ENCODE measurements around the gene SLC10A1.

SLC10A1 gene

DNA sequence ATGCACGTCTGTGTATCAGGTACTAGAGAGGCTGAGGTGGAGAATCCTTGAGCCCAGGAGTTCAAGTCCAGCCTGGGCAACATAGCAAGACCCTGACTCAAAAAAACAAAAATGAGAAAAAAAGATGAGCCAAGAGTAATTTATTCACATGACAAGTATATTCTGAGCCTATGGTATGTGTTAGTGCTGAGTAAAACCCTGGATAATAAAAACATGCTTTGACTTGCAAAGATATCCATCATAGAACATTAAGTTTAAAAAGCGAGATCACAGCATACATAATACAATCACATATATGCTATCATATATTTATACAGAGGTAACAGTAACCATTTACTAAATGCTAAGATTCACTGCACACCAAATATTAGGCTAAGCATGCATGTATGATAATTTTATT is 23.9 kb upstream of the SLC10A1 start:
- no peak overlapping the region for H2BK120ac ChIP-seq (ENCODE audit: low read depth, low read length)
- no peak overlapping the region for H2AFZ ChIP-seq (ENCODE audit: low read length)
- DNase-seq (ENCODE audit: low spot score) = no peak
- no peak overlapping the region for H4K91ac ChIP-seq (ENCODE audit: low read depth, low read length, poor library complexity)
- no peak overlapping the region for H3K14ac ChIP-seq (ENCODE audit: low read length)
- no peak overlapping the region for H3K9ac ChIP-seq (ENCODE audit: low read depth, low read length, poor library complexity)
- H3K9me3 ChIP-seq (replicated peaks in 1 of 2; ENCODE audit: control insufficient read depth in 2 of 2, insufficient read depth in 1 of 2, low read depth in 1 of 2, low read length in 2 of 2) = peaks cover 2 to 3% of the 10 kb centered on the region in 2 donors
- no peak overlapping the region for H2BK15ac ChIP-seq (ENCODE audit: low read length)
- H3K4ac ChIP-seq (ENCODE audit: low read length) = no peak overlapping the region
- no peak overlapping the region for H3K4me2 ChIP-seq (ENCODE audit: insufficient read depth, low read length, poor library complexity, severe bottlenecking)
- H2BK12ac ChIP-seq (ENCODE audit: low read length) = no peak overlapping the region
- H3K27me3 ChIP-seq (ENCODE audit: control insufficient read depth in 3 of 3, insufficient read depth in 3 of 3, low read depth in 1 of 3, low read length in 3 of 3) = peaks cover 0 to 6% (median 0%) of the 10 kb centered on the region in 3 experiments
- no peaks in the 10 kb centered on the region for H3K36me3 ChIP-seq (replicated peaks in 1 of 2; ENCODE audit: control insufficient read depth in 2 of 2, insufficient read depth in 2 of 2, low read length in 2 of 2)
- no peak overlapping the region for H3K27ac ChIP-seq (replicated peaks; ENCODE audit: low read length)
- H4K8ac ChIP-seq (ENCODE audit: low read depth, low read length) = no peak overlapping the region
- H2AK5ac ChIP-seq (ENCODE audit: low read depth, low read length) = no peak overlapping the region
- H3K4me1 ChIP-seq (ENCODE audit: control insufficient read depth in 2 of 2, insufficient read depth in 1 of 2, low read depth in 1 of 2, low read length in 2 of 2) = peaks cover 2 to 5% of the 10 kb centered on the region in 2 donors
- no peaks in the 10 kb centered on the region for H3K79me1 ChIP-seq (ENCODE audit: low read depth, low read length)
- no CpG with 5 or more reads among the region's 2 CpGs for WGBS, 2 donors (ENCODE audit: extremely low coverage in 2 of 2, insufficient read length in 2 of 2, insufficient replicate concordance in 1 of 2)
- no peak overlapping the region for H3K23ac ChIP-seq (ENCODE audit: low read depth, low read length, poor library complexity)
- no peak overlapping the region for H3K4me3 ChIP-seq (ENCODE audit: low read length in 2 of 2)
- H3K18ac ChIP-seq (ENCODE audit: low read length) = no peak overlapping the region
- no peak overlapping the region for H2BK5ac ChIP-seq (ENCODE audit: low read length)

DNA sequence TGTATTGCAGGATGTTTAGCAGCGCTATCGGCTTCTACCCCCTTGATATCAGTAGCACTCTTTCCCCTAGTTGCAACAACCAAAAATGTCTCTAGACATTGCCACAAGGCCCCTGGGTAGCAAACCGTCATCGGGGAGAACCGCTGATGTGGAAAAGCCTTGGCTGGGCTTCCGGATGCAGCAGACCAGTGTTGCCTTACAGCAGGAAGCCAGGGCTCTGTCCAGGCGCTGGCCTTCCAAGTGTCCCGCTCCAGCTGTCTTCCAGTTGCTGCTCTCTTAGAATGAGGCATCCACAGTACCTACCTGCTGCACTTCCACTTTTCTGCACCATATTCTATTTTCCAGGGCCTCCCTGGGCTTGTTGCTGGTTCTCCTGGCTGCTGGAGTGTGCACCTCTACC is 22.6 kb upstream of the SLC10A1 start:
- Histone ChIP-seq H2AK5ac (ENCODE audit: low read depth, low read length) (no peak overlapping the region), H2BK15ac (ENCODE audit: low read length) (peak overlapping the region; percentile 13), H3K4me3 (ENCODE audit: low read length in 2 of 2) (no peak overlapping the region), H4K91ac (ENCODE audit: low read depth, low read length, poor library complexity) (no peak overlapping the region), H3K18ac (ENCODE audit: low read length) (peak overlapping the region; percentile 15), H3K27ac (replicated peaks; ENCODE audit: low read length) (no peak overlapping the region), H3K4me1 (ENCODE audit: control insufficient read depth in 2 of 2, insufficient read depth in 1 of 2, low read depth in 1 of 2, low read length in 2 of 2) (peaks cover 2 to 5% of the 10 kb centered on the region in 2 donors), H2BK120ac (ENCODE audit: low read depth, low read length) (peak overlapping the region; percentile 8), H2BK12ac (ENCODE audit: low read length) (peak overlapping the region; percentile 59), H3K23ac (ENCODE audit: low read depth, low read length, poor library complexity) (no peak overlapping the region), H3K9ac (ENCODE audit: low read depth, low read length, poor library complexity) (no peak overlapping the region), H3K4ac (ENCODE audit: low read length) (no peak overlapping the region), H2AFZ (ENCODE audit: low read length) (peak overlapping the region; percentile 46), H4K8ac (ENCODE audit: low read depth, low read length) (no peak overlapping the region), H3K27me3 (ENCODE audit: control insufficient read depth in 3 of 3, insufficient read depth in 3 of 3, low read depth in 1 of 3, low read length in 3 of 3) (peaks cover 0 to 6% (median 0%) of the 10 kb centered on the region in 3 experiments), H3K36me3 (replicated peaks in 1 of 2; ENCODE audit: control insufficient read depth in 2 of 2, insufficient read depth in 2 of 2, low read length in 2 of 2) (no peaks in the 10 kb centered on the region), H2BK5ac (ENCODE audit: low read length) (no peak overlapping the region), H3K9me3 (replicated peaks in 1 of 2; ENCODE audit: control insufficient read depth in 2 of 2, insufficient read depth in 1 of 2, low read depth in 1 of 2, low read length in 2 of 2) (peaks cover 0 to 2% of the 10 kb centered on the region in 2 donors), H3K14ac (ENCODE audit: low read length) (peak overlapping the region; percentile 9), H3K79me1 (ENCODE audit: low read depth, low read length) (no peaks in the 10 kb centered on the region), H3K4me2 (ENCODE audit: insufficient read depth, low read length, poor library complexity, severe bottlenecking) (no peak overlapping the region)
- DNase-seq (ENCODE audit: low spot score) = no peak
- WGBS, 2 donors (ENCODE audit: extremely low coverage in 2 of 2, insufficient read length in 2 of 2, insufficient replicate concordance in 1 of 2) = no CpG with 5 or more reads among the region's 8 CpGs

GRCh38 chr14:69818758-69819191 is 21.7 kb upstream of the SLC10A1 start:
- Histone ChIP-seq H3K9me3 (replicated peaks in 1 of 2; ENCODE audit: control insufficient read depth in 2 of 2, insufficient read depth in 1 of 2, low read depth in 1 of 2, low read length in 2 of 2) (peaks cover 0 to 2% of the 10 kb centered on the region in 2 donors), H3K4me3 (ENCODE audit: low read length in 2 of 2) (no peak overlapping the region), H4K91ac (ENCODE audit: low read depth, low read length, poor library complexity) (no peak overlapping the region), H3K14ac (ENCODE audit: low read length) (no peak overlapping the region), H3K4ac (ENCODE audit: low read length) (no peak overlapping the region), H2AK5ac (ENCODE audit: low read depth, low read length) (no peak overlapping the region), H2BK12ac (ENCODE audit: low read length) (no peak overlapping the region), H3K9ac (ENCODE audit: low read depth, low read length, poor library complexity) (no peak overlapping the region), H4K8ac (ENCODE audit: low read depth, low read length) (no peak overlapping the region), H3K36me3 (replicated peaks in 1 of 2; ENCODE audit: control insufficient read depth in 2 of 2, insufficient read depth in 2 of 2, low read length in 2 of 2) (no peaks in the 10 kb centered on the region), H2BK15ac (ENCODE audit: low read length) (no peak overlapping the region), H3K4me1 (ENCODE audit: control insufficient read depth in 2 of 2, insufficient read depth in 1 of 2, low read depth in 1 of 2, low read length in 2 of 2) (peaks cover 2 to 5% of the 10 kb centered on the region in 2 donors), H2BK120ac (ENCODE audit: low read depth, low read length) (no peak overlapping the region), H2BK5ac (ENCODE audit: low read length) (no peak overlapping the region), H2AFZ (ENCODE audit: low read length) (peak overlapping the region; percentile 66), H3K27me3 (ENCODE audit: control insufficient read depth in 3 of 3, insufficient read depth in 3 of 3, low read depth in 1 of 3, low read length in 3 of 3) (peaks cover 0 to 11% (median 0%) of the 10 kb centered on the region in 3 experiments), H3K4me2 (ENCODE audit: insufficient read depth, low read length, poor library complexity, severe bottlenecking) (no peak overlapping the region), H3K23ac (ENCODE audit: low read depth, low read length, poor library complexity) (no peak overlapping the region), H3K18ac (ENCODE audit: low read length) (no peak overlapping the region), H3K27ac (replicated peaks; ENCODE audit: low read length) (no peak overlapping the region), H3K79me1 (ENCODE audit: low read depth, low read length) (no peaks in the 10 kb centered on the region)
- no CpG with 5 or more reads among the region's 11 CpGs for WGBS, 2 donors (ENCODE audit: extremely low coverage in 2 of 2, insufficient read length in 2 of 2, insufficient replicate concordance in 1 of 2)
- DNase-seq (ENCODE audit: low spot score) = peak; percentile 87

DNA sequence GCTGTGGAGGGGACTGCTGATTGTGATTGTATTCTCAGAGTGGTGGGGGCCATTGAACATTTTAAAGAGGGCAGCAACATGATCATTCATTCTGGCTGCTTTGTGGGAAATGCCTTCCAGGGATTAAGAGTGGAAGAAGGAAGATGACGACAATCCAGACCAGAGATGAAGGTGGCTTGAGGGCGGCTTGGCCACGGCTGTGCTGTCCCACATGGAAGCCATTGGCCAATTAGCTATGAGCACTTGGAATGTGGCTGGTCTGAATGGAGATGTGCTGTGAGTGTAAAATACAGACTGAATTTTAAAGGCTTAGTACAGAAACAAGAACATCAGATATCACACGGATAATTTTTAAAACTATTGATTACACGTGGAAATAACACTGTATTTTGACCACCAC is 19.2 kb upstream of the SLC10A1 start:
- no CpG with 5 or more reads among the region's 5 CpGs for WGBS, 2 donors (ENCODE audit: extremely low coverage in 2 of 2, insufficient read length in 2 of 2, insufficient replicate concordance in 1 of 2)

More for the DNA sequence above, 19.2 kb upstream of the SLC10A1 start:
- Histone ChIP-seq H3K4me1 (ENCODE audit: control insufficient read depth in 2 of 2, insufficient read depth in 1 of 2, low read depth in 1 of 2, low read length in 2 of 2) (peaks cover 3 to 5% of the 10 kb centered on the region in 2 donors), H3K14ac (ENCODE audit: low read length) (no peak overlapping the region), H2BK120ac (ENCODE audit: low read depth, low read length) (no peak overlapping the region), H3K23ac (ENCODE audit: low read depth, low read length, poor library complexity) (no peak overlapping the region), H3K4ac (ENCODE audit: low read length) (no peak overlapping the region), H2BK12ac (ENCODE audit: low read length) (no peak overlapping the region), H2AK5ac (ENCODE audit: low read depth, low read length) (no peak overlapping the region), H2BK5ac (ENCODE audit: low read length) (no peak overlapping the region), H3K4me2 (ENCODE audit: insufficient read depth, low read length, poor library complexity, severe bottlenecking) (no peak overlapping the region), H4K8ac (ENCODE audit: low read depth, low read length) (no peak overlapping the region), H3K36me3 (replicated peaks in 1 of 2; ENCODE audit: control insufficient read depth in 2 of 2, insufficient read depth in 2 of 2, low read length in 2 of 2) (no peaks in the 10 kb centered on the region), H3K9ac (ENCODE audit: low read depth, low read length, poor library complexity) (no peak overlapping the region), H3K79me1 (ENCODE audit: low read depth, low read length) (no peaks in the 10 kb centered on the region), H3K27me3 (ENCODE audit: control insufficient read depth in 3 of 3, insufficient read depth in 3 of 3, low read depth in 1 of 3, low read length in 3 of 3) (peaks cover 0 to 14% (median 0%) of the 10 kb centered on the region in 3 experiments), H3K18ac (ENCODE audit: low read length) (no peak overlapping the region), H3K4me3 (ENCODE audit: low read length in 2 of 2) (no peak overlapping the region), H4K91ac (ENCODE audit: low read depth, low read length, poor library complexity) (no peak overlapping the region), H2BK15ac (ENCODE audit: low read length) (no peak overlapping the region), H2AFZ (ENCODE audit: low read length) (no peak overlapping the region), H3K27ac (replicated peaks; ENCODE audit: low read length) (no peak overlapping the region), H3K9me3 (replicated peaks in 1 of 2; ENCODE audit: control insufficient read depth in 2 of 2, insufficient read depth in 1 of 2, low read depth in 1 of 2, low read length in 2 of 2) (peaks cover 2 to 3% of the 10 kb centered on the region in 2 donors)
- no peak for DNase-seq (ENCODE audit: low spot score)
